Liver (tissue), 9 donors: Measurements from ENCODE around the gene CYBA. TPM values are rescaled to one million over a fixed set of nuclear protein-coding genes. Genes with fewer than 3 reads are reported as not detected.

ENCODE experiments used
- DNase-seq: peaks from one replicate; pipeline ENCODE4 v3.0.0-alpha.2; 2017; ENCODE audit warnings: low spot score
- H3K27ac ChIP-seq, 2 donors: one replicate each; pipeline ENCODE4 v1.7.0; 2013; ENCODE audit warnings: inconsistent platforms in 2 of 2, low read length in 2 of 2, control low read depth in 1 of 2, low read depth in 1 of 2, mild to moderate bottlenecking in 1 of 2
- H3K27me3 ChIP-seq, 4 donors: one replicate each; pipeline versions ENCODE4 v1.6.1 to v1.7.0; 2013; ENCODE audit warnings: low read length in 3 of 4, inconsistent platforms in 1 of 4, mild to moderate bottlenecking in 1 of 4, moderate library complexity in 1 of 4; ENCODE audit not compliant: control insufficient read depth in 4 of 4, insufficient read depth in 4 of 4
- H3K36me3 ChIP-seq, 4 donors: one replicate each; pipeline versions ENCODE4 v1.6.1 to v1.7.0; 2013; ENCODE audit warnings: low read length in 3 of 4, mild to moderate bottlenecking in 3 of 4, low read depth in 1 of 4, moderate library complexity in 1 of 4; ENCODE audit not compliant: control insufficient read depth in 4 of 4, insufficient read depth in 3 of 4
- H3K4me1 ChIP-seq, 4 donors: one replicate each; pipeline versions ENCODE4 v1.6.1 to v1.7.0; 2013; ENCODE audit warnings: low read length in 3 of 4, mild to moderate bottlenecking in 3 of 4, moderate library complexity in 1 of 4; ENCODE audit not compliant: control insufficient read depth in 4 of 4, insufficient read depth in 4 of 4
- H3K4me3 ChIP-seq, 3 donors: one replicate each; pipeline versions ENCODE4 v1.6.1 to v1.7.0; 2013; ENCODE audit warnings: low read length in 3 of 3, control low read depth in 1 of 3, low read depth in 1 of 3, mild to moderate bottlenecking in 1 of 3
- H3K9ac ChIP-seq, 2 donors: one replicate each; pipeline ENCODE4 v1.7.0; 2013; ENCODE audit warnings: low read length in 2 of 2, mild to moderate bottlenecking in 2 of 2, moderate library complexity in 2 of 2, control low read depth in 1 of 2, low read depth in 1 of 2
- H3K9me3 ChIP-seq, 4 donors: one replicate each; pipeline versions ENCODE4 v1.6.1 to v1.7.0; 2013; ENCODE audit warnings: low read length in 3 of 4; ENCODE audit not compliant: control insufficient read depth in 4 of 4
- EGR1 ChIP-seq, 2 donors: IDR thresholded peaks; 2 replicates each; pipeline ENCODE4 v1.6.1; 2016 to 2018; ENCODE audit warnings: antibody characterized with exemption in 2 of 2, low read depth in 2 of 2
- FOXA1 ChIP-seq: IDR thresholded peaks from 2 replicates; pipeline ENCODE4 v1.6.1; 2016; ENCODE audit warnings: antibody characterized with exemption
- HNF4A ChIP-seq, 2 donors: conservative IDR thresholded peaks; 2 replicates each; pipeline ENCODE4 v1.6.1; 2016; ENCODE audit warnings: antibody characterized with exemption in 2 of 2, mild to moderate bottlenecking in 2 of 2
- HNF4G ChIP-seq: IDR thresholded peaks from 2 replicates; pipeline ENCODE4 v1.6.1; 2016; ENCODE audit warnings: antibody characterized with exemption
- NR2F2 ChIP-seq: IDR thresholded peaks from 2 replicates; pipeline ENCODE4 v1.6.1; 2016; ENCODE audit warnings: antibody characterized with exemption
- RAD21 ChIP-seq, 2 donors: IDR thresholded peaks; 2 replicates each; pipeline ENCODE4 v1.6.1; 2016; ENCODE audit warnings: antibody characterized with exemption in 2 of 2, mild to moderate bottlenecking in 2 of 2
- RXRA ChIP-seq, 2 donors: IDR thresholded peaks; 2 replicates each; pipeline ENCODE4 v1.6.1; 2017 to 2018; ENCODE audit warnings: antibody characterized with exemption in 2 of 2, mild to moderate bottlenecking in 1 of 2
- SP1 ChIP-seq: IDR thresholded peaks from 2 replicates; pipeline ENCODE4 v1.6.1; 2018; ENCODE audit warnings: antibody characterized with exemption, mild to moderate bottlenecking
- WGBS: extraction: QIAGEN DNeasy Blood & Tissue Kit; methylation state at CpG from one replicate; pipeline ENCODE4 v1.1.7; 2013; 5-methylcytosine and 5-hydroxymethylcytosine counted together
- polyA plus RNA-seq, 2 donors: library from polyadenylated mRNA; stranded (reverse) in 1 of 2; unstranded in 1 of 2; fragments of 200-250 nt in 1 of 2; fragments of >200 nt in 1 of 2; fragmentation: Nextera tagmentation in 1 of 2; extraction: Ambion mirVana in 1 of 2; gene quantifications; one replicate each; pipeline versions ENCODE4 v1.2.1 to v1.2.3, GENCODE V29; 2013 to 2015
- total RNA-seq, 2 donors: library from RNA; depleted of rRNA; stranded (reverse); fragments of >200 nt; gene quantifications; one replicate each; pipeline ENCODE4 v1.2.3, GENCODE V29; 2014
- TF ChIP-seq, protein P1 (sequence below): IDR thresholded peaks from 2 replicates; pipeline ENCODE4 v1.6.1; 2016; ENCODE audit warnings: antibody characterized with exemption
- TF ChIP-seq, protein P2 (sequence below): fragments of 150-350 bp; IDR thresholded peaks from 2 replicates; pipeline ENCODE4 v1.5.1; 2017; ENCODE audit warnings: improper control_type of control experiment, low read depth, low read length; ENCODE audit not compliant: missing input control
- TF ChIP-seq, protein P3 (sequence below): IDR thresholded peaks from 2 replicates; pipeline ENCODE4 v1.6.1; 2016; ENCODE audit warnings: antibody characterized with exemption
- donor health status: healthy.
- donor health status: healthy.
- donor health status: healthy.
- donor health status: healthy.
- donor health status: healthy.

Gene CYBA
- total and polyA plus RNA-seq, 4 donors: 39.0 to 217 (median 52.6) TPM

DNA sequence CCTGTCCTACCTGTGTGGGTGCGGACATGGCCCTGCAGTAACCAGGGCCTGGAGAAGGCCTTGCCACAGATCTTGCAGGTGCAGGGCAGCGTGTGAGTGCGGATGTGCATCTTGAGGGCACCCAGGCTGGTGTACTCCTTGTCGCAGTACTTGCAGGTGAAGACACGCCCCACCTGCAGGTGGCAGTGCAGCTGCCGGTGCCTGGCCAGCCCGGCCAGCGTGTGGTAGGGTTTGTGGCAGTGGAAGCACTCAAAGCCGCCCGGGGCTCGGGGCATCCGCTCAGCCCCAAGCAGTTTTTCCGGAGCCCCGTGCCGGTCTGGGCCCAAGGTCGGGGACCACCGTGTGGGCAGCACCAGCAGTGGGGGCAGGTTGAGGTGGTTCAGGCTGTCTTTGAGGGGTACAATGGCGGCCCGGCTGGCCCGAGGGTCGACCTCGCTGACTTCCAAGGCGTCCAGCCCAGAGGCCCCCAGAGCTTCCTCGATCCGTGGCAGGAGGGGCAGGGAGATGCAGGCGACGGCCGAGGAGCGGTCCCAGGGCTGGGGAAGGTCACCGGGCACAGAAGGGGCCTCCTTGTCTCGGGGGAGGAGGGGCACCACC lies 30.3 kb upstream of the CYBA start:
- no peak for DNase-seq
- 59% methylated on average over 31 of the region's 31 CpGs for WGBS
- no peaks in the 10 kb centered on the region for H3K27me3 ChIP-seq

DNA sequence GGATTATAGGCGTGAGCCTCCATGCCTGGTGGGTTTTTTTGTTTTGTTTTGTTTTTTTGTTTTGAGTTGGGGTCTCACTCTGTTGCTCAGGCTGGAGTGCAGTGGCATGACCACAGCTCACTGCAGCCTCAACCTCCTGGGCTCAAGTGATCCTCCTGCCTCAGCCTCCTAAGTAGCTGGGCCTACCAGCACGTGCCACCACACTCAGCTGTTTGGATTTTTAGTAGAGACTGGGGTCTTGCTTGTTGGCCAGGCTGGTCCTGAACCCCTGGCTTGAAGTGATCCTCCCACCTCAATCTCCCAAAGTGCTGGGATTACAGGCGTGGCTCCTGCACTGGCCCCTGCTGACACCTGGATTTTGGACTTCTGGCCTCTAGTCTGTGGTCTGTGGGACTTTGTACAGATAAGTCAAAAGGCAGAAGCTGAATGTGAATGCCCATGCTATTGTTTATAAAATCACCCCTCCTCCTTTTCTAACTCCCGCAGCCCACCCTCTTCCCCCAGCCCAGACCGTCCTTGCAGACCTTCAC lies 29.8 kb upstream of the CYBA start:
- Histone ChIP-seq H3K4me3 (no peak overlapping the region), H3K27ac (no peak overlapping the region), H3K36me3 (no peaks in the 10 kb centered on the region), H3K4me1 (peaks cover 3 to 15% (median 4%) of the 10 kb centered on the region in 4 donors), H3K9me3 (no peaks in the 10 kb centered on the region), H3K9ac (no peak overlapping the region), H3K27me3 (no peaks in the 10 kb centered on the region)
- TF ChIP-seq, protein P1, sequence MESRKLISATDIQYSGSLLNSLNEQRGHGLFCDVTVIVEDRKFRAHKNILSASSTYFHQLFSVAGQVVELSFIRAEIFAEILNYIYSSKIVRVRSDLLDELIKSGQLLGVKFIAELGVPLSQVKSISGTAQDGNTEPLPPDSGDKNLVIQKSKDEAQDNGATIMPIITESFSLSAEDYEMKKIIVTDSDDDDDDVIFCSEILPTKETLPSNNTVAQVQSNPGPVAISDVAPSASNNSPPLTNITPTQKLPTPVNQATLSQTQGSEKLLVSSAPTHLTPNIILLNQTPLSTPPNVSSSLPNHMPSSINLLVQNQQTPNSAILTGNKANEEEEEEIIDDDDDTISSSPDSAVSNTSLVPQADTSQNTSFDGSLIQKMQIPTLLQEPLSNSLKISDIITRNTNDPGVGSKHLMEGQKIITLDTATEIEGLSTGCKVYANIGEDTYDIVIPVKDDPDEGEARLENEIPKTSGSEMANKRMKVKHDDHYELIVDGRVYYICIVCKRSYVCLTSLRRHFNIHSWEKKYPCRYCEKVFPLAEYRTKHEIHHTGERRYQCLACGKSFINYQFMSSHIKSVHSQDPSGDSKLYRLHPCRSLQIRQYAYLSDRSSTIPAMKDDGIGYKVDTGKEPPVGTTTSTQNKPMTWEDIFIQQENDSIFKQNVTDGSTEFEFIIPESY: no peak
- TF ChIP-seq HNF4A (conservative IDR thresholded peaks at IDR 0.05): peak; percentile 26 to 51
- WGBS: 90% methylated on average over 5 of the region's 5 CpGs
- DNase-seq: no peak

More for the DNA sequence above, 30.3 kb upstream of the CYBA start:
- TF ChIP-seq FOXA1 (no peak), RAD21 (IDR thresholded peaks at IDR 0.05) (peak in 1 of 2 donors; percentile 69), RXRA (IDR thresholded peaks at IDR 0.05) (no peak), HNF4G (no peak)
- TF ChIP-seq, protein P1: no peak
- TF ChIP-seq, protein P2, sequence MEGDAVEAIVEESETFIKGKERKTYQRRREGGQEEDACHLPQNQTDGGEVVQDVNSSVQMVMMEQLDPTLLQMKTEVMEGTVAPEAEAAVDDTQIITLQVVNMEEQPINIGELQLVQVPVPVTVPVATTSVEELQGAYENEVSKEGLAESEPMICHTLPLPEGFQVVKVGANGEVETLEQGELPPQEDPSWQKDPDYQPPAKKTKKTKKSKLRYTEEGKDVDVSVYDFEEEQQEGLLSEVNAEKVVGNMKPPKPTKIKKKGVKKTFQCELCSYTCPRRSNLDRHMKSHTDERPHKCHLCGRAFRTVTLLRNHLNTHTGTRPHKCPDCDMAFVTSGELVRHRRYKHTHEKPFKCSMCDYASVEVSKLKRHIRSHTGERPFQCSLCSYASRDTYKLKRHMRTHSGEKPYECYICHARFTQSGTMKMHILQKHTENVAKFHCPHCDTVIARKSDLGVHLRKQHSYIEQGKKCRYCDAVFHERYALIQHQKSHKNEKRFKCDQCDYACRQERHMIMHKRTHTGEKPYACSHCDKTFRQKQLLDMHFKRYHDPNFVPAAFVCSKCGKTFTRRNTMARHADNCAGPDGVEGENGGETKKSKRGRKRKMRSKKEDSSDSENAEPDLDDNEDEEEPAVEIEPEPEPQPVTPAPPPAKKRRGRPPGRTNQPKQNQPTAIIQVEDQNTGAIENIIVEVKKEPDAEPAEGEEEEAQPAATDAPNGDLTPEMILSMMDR: peak; percentile 38
- no peak overlapping the region for H3K4me3 ChIP-seq
- H3K9me3 ChIP-seq: no peaks in the 10 kb centered on the region
- no peak overlapping the region for H3K27ac ChIP-seq
- no peak overlapping the region for H3K9ac ChIP-seq
- no peaks in the 10 kb centered on the region for H3K36me3 ChIP-seq
- H3K4me1 ChIP-seq: peaks cover 7 to 21% (median 9%) of the 10 kb centered on the region in 4 donors

DNA sequence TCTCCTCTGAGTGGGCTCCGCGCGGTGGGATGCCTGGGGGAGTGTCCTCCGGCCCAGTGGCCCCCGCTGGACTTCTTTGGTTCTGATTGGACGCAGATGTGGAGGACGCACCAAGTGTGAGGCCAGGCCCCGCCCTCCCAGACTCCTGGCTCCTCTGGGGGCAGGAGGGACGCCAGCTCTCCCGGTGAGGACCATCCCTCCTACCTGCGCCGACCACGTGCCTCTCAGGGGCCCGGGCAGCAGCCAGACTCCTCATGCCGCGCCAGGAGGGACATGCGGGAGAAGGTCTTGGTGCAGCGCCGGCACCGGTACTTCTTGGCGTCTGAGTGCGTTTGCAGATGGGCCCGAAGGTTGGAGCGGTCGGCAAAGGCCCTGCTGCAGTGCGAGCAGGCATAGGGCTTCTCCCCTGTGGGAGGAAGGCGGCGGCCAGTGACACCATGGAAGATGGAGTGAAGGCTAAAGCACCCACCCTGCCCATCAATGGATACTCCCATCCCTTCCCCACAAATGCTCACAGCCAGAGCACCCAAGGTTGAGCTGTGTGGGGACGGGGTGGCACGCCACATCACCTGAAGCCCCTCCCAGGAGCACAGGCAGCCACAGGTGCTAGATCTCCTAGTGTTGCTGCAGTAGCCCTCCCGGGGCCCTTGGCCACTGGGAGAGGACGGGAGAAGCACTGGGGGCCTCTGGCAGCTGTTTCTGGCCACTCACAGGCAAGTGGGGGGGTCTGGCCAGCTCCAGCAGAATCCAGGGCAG lies 27.5 kb upstream of the CYBA start:
- Histone ChIP-seq H3K27ac (no peak overlapping the region), H3K4me3 (no peak overlapping the region), H3K9ac (no peak overlapping the region), H3K27me3 (no peaks in the 10 kb centered on the region), H3K36me3 (peaks cover 0 to 8% (median 0%) of the 10 kb centered on the region in 4 donors), H3K4me1 (peaks cover 0 to 8% (median 0%) of the 10 kb centered on the region in 4 donors), H3K9me3 (no peaks in the 10 kb centered on the region)
- WGBS: 64% methylated on average over 32 of the region's 32 CpGs
- DNase-seq: no peak
- no peak for TF ChIP-seq HNF4A (conservative IDR thresholded peaks at IDR 0.05)
- no peak for TF ChIP-seq RXRA (IDR thresholded peaks at IDR 0.05)
- TF ChIP-seq, protein P3, sequence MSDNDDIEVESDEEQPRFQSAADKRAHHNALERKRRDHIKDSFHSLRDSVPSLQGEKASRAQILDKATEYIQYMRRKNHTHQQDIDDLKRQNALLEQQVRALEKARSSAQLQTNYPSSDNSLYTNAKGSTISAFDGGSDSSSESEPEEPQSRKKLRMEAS: no peak
- TF ChIP-seq SP1: no peak
- TF ChIP-seq, protein P2: no peak
- TF ChIP-seq HNF4G: no peak
- no peak for TF ChIP-seq NR2F2
- TF ChIP-seq EGR1 (IDR thresholded peaks at IDR 0.05; ENCODE audit: low read depth in 2 of 2): no peak
